Neural cell (in vitro differentiated cells): Measurements from ENCODE around the gene CYP2E1. TPM values are rescaled to one million over a fixed set of nuclear protein-coding genes. Genes with fewer than 3 reads are reported as not detected.
"Not testable (repeated sequence)": the region's sequence is repeated elsewhere in the genome, so short reads cannot be mapped to it uniquely, and the experiment has no call there.

Experiments used
- H2AFZ ChIP-seq: fragments of 200-600, 300-800 bp; sonication (generic), shearing (Covaris generic); 2 replicates; pipeline ENCODE4 v1.6.0; 2014; ENCODE audit warnings: low read depth, mild to moderate bottlenecking, antibody characterized with exemption, low read length, moderate library complexity
- H3F3A ChIP-seq: fragments of 200-600 bp; shearing (Covaris generic); 2 replicates; pipeline ENCODE4 v1.6.1; 2016; ENCODE audit warnings: mild to moderate bottlenecking, moderate library complexity, mixed read lengths, antibody characterized with exemption, low read length; ENCODE audit not compliant: insufficient read depth, poor library complexity, severe bottlenecking
- H3K27ac ChIP-seq: fragments of 200-600, 300-800 bp; sonication (generic), shearing (Covaris generic); 2 replicates; pipeline ENCODE4 v1.5.1; 2014; ENCODE audit warnings: mild to moderate bottlenecking, low read length, moderate library complexity
- H3K27me3 ChIP-seq: fragments of 300-800, 200-600 bp; sonication (generic), shearing (Covaris generic); 2 replicates; pipeline ENCODE4 v1.6.0; 2014; ENCODE audit warnings: mild to moderate bottlenecking, low read depth, low read length, moderate library complexity; ENCODE audit not compliant: insufficient read depth
- H3K36me3 ChIP-seq: fragments of 300-800, 200-600 bp; sonication (generic), shearing (Covaris generic); 2 replicates; pipeline ENCODE4 v1.5.1; 2014; ENCODE audit warnings: mild to moderate bottlenecking, antibody characterized with exemption, low read length, moderate library complexity; ENCODE audit not compliant: insufficient read depth
- H3K4me2 ChIP-seq: fragments of 300-800, 200-600 bp; sonication (generic), shearing (Covaris generic); 2 replicates; pipeline ENCODE4 v1.6.0; 2014; ENCODE audit warnings: mild to moderate bottlenecking, low read length
- H3K4me3 ChIP-seq: fragments of 300-800, 200-600 bp; sonication (generic), shearing (Covaris generic); 2 replicates; pipeline ENCODE4 v1.5.1; 2014; ENCODE audit warnings: mild to moderate bottlenecking, low read length, moderate library complexity
- H3K79me2 ChIP-seq: fragments of 200-600 bp; shearing (Covaris generic); replicated peaks from 2 replicates; pipeline ENCODE4 v1.6.0; 2014; ENCODE audit warnings: mild to moderate bottlenecking, low read length, moderate library complexity; ENCODE audit not compliant: insufficient read depth
- H3K9ac ChIP-seq: fragments of 300-800, 200-600 bp; sonication (generic), shearing (Covaris generic); 2 replicates; pipeline ENCODE4 v1.6.1; 2016; ENCODE audit warnings: mild to moderate bottlenecking, low read length, mixed read lengths
- H3K9me2 ChIP-seq: fragments of 200-600 bp; shearing (Covaris generic); 2 replicates; pipeline ENCODE4 v1.6.1; 2016; ENCODE audit warnings: mild to moderate bottlenecking, low read length, mixed read lengths; ENCODE audit not compliant: insufficient read depth
- H3K9me3 ChIP-seq: fragments of 200-600, 300-800 bp; sonication (generic), shearing (Covaris generic); 2 replicates; pipeline ENCODE4 v1.6.1; 2016; ENCODE audit warnings: mild to moderate bottlenecking, mixed run types, low read length, moderate library complexity, mixed read lengths
- H4K20me1 ChIP-seq: fragments of 200-600 bp; shearing (Covaris generic); 2 replicates; pipeline ENCODE4 v1.6.1; 2016; ENCODE audit warnings: mild to moderate bottlenecking, mixed run types; ENCODE audit not compliant: insufficient read depth
- CTCF ChIP-seq: fragments of 450-650 bp; IDR thresholded peaks from 2 replicates; pipeline ENCODE4 v1.5.1; 2014; ENCODE audit warnings: antibody characterized with exemption, mild to moderate bottlenecking, moderate library complexity; ENCODE audit not compliant: poor library complexity, severe bottlenecking
- EP300 ChIP-seq: fragments of 450-650 bp; conservative IDR thresholded peaks from 2 replicates; pipeline ENCODE4 v1.6.1; 2014; ENCODE audit warnings: antibody characterized with exemption, mild to moderate bottlenecking, moderate library complexity; ENCODE audit not compliant: poor library complexity, severe bottlenecking
- EZH2 ChIP-seq: fragments of 200-600, 300-800 bp; shearing (Covaris generic), sonication (generic); IDR thresholded peaks from 2 replicates; pipeline ENCODE4 v1.6.1; 2014; ENCODE audit warnings: antibody characterized with exemption, low read length, borderline replicate concordance, mild to moderate bottlenecking; ENCODE audit not compliant: insufficient read depth, poor library complexity, severe bottlenecking
- MXI1 ChIP-seq: fragments of 450-650 bp; conservative IDR thresholded peaks from 2 replicates; pipeline ENCODE4 v1.6.1; 2014; ENCODE audit warnings: antibody characterized with exemption, mild to moderate bottlenecking; ENCODE audit not compliant: poor library complexity, severe bottlenecking
- POLR2AphosphoS5 ChIP-seq: IDR thresholded peaks from 2 replicates; pipeline ENCODE4 v1.6.1; 2012
- RAD21 ChIP-seq: fragments of 450-650 bp; conservative IDR thresholded peaks from 2 replicates; pipeline ENCODE4 v1.6.1; 2014; ENCODE audit warnings: antibody characterized with exemption, mild to moderate bottlenecking, moderate library complexity
- REST ChIP-seq: IDR thresholded peaks from 2 replicates; pipeline ENCODE4 v1.6.1; 2012; ENCODE audit warnings: borderline replicate concordance
- SMC3 ChIP-seq: fragments of 450-650 bp; conservative IDR thresholded peaks from 2 replicates; pipeline ENCODE4 v1.6.1; 2014; ENCODE audit warnings: antibody characterized with exemption, mild to moderate bottlenecking, moderate library complexity; ENCODE audit not compliant: poor library complexity
- TAF1 ChIP-seq: IDR thresholded peaks from 2 replicates; pipeline ENCODE4 v1.6.1; 2012; ENCODE audit warnings: low read depth
- polyA plus RNA-seq: library from polyadenylated mRNA; depleted of rRNA; stranded (reverse); fragments of >200 nt; gene quantifications from 2 replicates; pipeline ENCODE4 v1.2.3, GENCODE V29; 2014

CYP2E1 gene
- polyA plus RNA-seq, 1 donor from 2014 or later: 1.7 TPM

- H3K9ac ChIP-seq: no peak overlapping the region
These were observed 11.7 kb upstream of the CYP2E1 start for GRCh38 chr10:133515471-133515870.

GRCh38 chr10:133516057-133516456, 11.1 kb upstream of the CYP2E1 start:
- TF ChIP-seq REST (no peak), TAF1 (no peak), MXI1 (no peak), EP300 (no peak), RAD21 (no peak), CTCF (no peak)
- no peak overlapping the region for H3K4me2 ChIP-seq
- no peaks in the 10 kb centered on the region for H3K79me2 ChIP-seq

More at GRCh38 chr10:133515471-133515870, 11.7 kb upstream of the CYP2E1 start:
- Histone ChIP-seq H3K9me2 (no peaks in the 10 kb centered on the region), H3K79me2 (no peaks in the 10 kb centered on the region), H3K36me3 (no peaks in the 10 kb centered on the region), H3K4me2 (no peak overlapping the region), H4K20me1 (no peaks in the 10 kb centered on the region), H3K27ac (no peak overlapping the region), H3K4me3 (no peak overlapping the region), H3F3A (no peaks in the 10 kb centered on the region), H3K27me3 (no peaks in the 10 kb centered on the region), H2AFZ (no peak overlapping the region), H3K9me3 (peaks cover 2% of the 10 kb centered on the region)
- no peak for TF ChIP-seq TAF1
- TF ChIP-seq POLR2AphosphoS5: no peak
- TF ChIP-seq CTCF: no peak
- TF ChIP-seq REST: no peak
- TF ChIP-seq RAD21: no peak
- TF ChIP-seq EZH2: no peak
- TF ChIP-seq SMC3: no peak
- no peak for TF ChIP-seq EP300
- TF ChIP-seq MXI1: no peak

GRCh38 chr10:133518517-133518916, 8.6 kb upstream of the CYP2E1 start:
- not testable (repeated sequence) for H3K27me3 ChIP-seq, H3K4me2 ChIP-seq, H2AFZ ChIP-seq, H3K79me2 ChIP-seq, H3F3A ChIP-seq, H3K9ac ChIP-seq, H4K20me1 ChIP-seq, H3K9me2 ChIP-seq, H3K36me3 ChIP-seq, H3K4me3 ChIP-seq, H3K9me3 ChIP-seq, H3K27ac ChIP-seq

More at GRCh38 chr10:133516057-133516456, 11.1 kb upstream of the CYP2E1 start:
- Histone ChIP-seq H3K9me3 (no peaks in the 10 kb centered on the region), H3K9me2 (no peaks in the 10 kb centered on the region), H3K9ac (no peak overlapping the region), H4K20me1 (no peaks in the 10 kb centered on the region), H3K36me3 (no peaks in the 10 kb centered on the region), H3K4me3 (no peak overlapping the region), H3K27ac (no peak overlapping the region), H3F3A (no peaks in the 10 kb centered on the region), H2AFZ (no peak overlapping the region), H3K27me3 (no peaks in the 10 kb centered on the region)
